Measurements from ENCODE around the gene PCYT2.

PCYT2 gene

GRCh38 chr17:81957691-81958432 is 46.7 kb upstream of the PCYT2 start:
- H3K9me3 ChIP-seq = no peaks in the 10 kb centered on the region
- H3K36me3 ChIP-seq = no peaks in the 10 kb centered on the region
- peaks cover 9 to 19% of the 10 kb centered on the region in 2 experiments for H3K4me1 ChIP-seq (ENCODE audit: control insufficient read depth in 1 of 2, insufficient read depth in 1 of 2, low read depth in 1 of 2, low read length in 1 of 2)
- peaks cover 67% of the 10 kb centered on the region for H3K27me3 ChIP-seq
- TF ChIP-seq CTCF (IDR thresholded peaks at IDR 0.05) = no peak
- no peak overlapping the region for H3K4me3 ChIP-seq (ENCODE audit: low read depth in 1 of 2, low read length in 1 of 2)
- no peak overlapping the region for H3K27ac ChIP-seq

GRCh38 chr17:81956607-81957589 is 45.7 kb upstream of the PCYT2 start:
- H3K27me3 ChIP-seq = peaks cover 67% of the 10 kb centered on the region
- no peak overlapping the region for H3K27ac ChIP-seq
- H3K9me3 ChIP-seq = no peaks in the 10 kb centered on the region
- no peak overlapping the region for H3K4me3 ChIP-seq (ENCODE audit: low read depth in 1 of 2, low read length in 1 of 2)
- no peaks in the 10 kb centered on the region for H3K36me3 ChIP-seq
- H3K4me1 ChIP-seq (ENCODE audit: control insufficient read depth in 1 of 2, insufficient read depth in 1 of 2, low read depth in 1 of 2, low read length in 1 of 2) = peaks cover 9 to 19% of the 10 kb centered on the region in 2 experiments
- no peak for TF ChIP-seq CTCF (IDR thresholded peaks at IDR 0.05)

GRCh38 chr17:81955756-81956544 is 44.8 kb upstream of the PCYT2 start:
- H3K4me3 ChIP-seq (ENCODE audit: low read depth in 1 of 2, low read length in 1 of 2) = no peak overlapping the region
- H3K4me1 ChIP-seq (ENCODE audit: control insufficient read depth in 1 of 2, insufficient read depth in 1 of 2, low read depth in 1 of 2, low read length in 1 of 2) = peaks cover 9 to 16% of the 10 kb centered on the region in 2 experiments
- H3K27ac ChIP-seq = no peak overlapping the region
- no peaks in the 10 kb centered on the region for H3K36me3 ChIP-seq
- TF ChIP-seq CTCF (IDR thresholded peaks at IDR 0.05) = no peak
- no peaks in the 10 kb centered on the region for H3K9me3 ChIP-seq
- H3K27me3 ChIP-seq = peaks cover 63% of the 10 kb centered on the region

- peaks cover 8 to 11% of the 10 kb centered on the region in 2 experiments for H3K4me1 ChIP-seq (ENCODE audit: control insufficient read depth in 1 of 2, insufficient read depth in 1 of 2, low read depth in 1 of 2, low read length in 1 of 2)
- no peaks in the 10 kb centered on the region for H3K36me3 ChIP-seq
- no peaks in the 10 kb centered on the region for H3K9me3 ChIP-seq
- H3K27ac ChIP-seq = no peak overlapping the region
- no peak overlapping the region for H3K4me3 ChIP-seq (ENCODE audit: low read depth in 1 of 2, low read length in 1 of 2)
- no peak for TF ChIP-seq CTCF (IDR thresholded peaks at IDR 0.05)
- H3K27me3 ChIP-seq = peaks cover 55% of the 10 kb centered on the region
Observed at GRCh38 chr17:81955058-81955681, 44.0 kb upstream of the PCYT2 start.
